Mucosa of rectum (tissue), 2 donors: Measurements from ENCODE around the gene HHAT.

ENCODE experiments used
- H3K27ac ChIP-seq, 2 donors: one replicate each; pipeline ENCODE4 v1.7.0; 2013; ENCODE audit warnings: inconsistent platforms in 2 of 2, low read depth in 2 of 2, low read length in 2 of 2
- H3K27me3 ChIP-seq, 2 donors: one replicate each; pipeline ENCODE4 v1.7.0; 2013; ENCODE audit warnings: low read length in 2 of 2; ENCODE audit not compliant: control insufficient read depth in 2 of 2, insufficient read depth in 2 of 2
- H3K36me3 ChIP-seq, 2 donors: one replicate each; pipeline ENCODE4 v1.7.0; 2013; ENCODE audit warnings: low read length in 2 of 2; ENCODE audit not compliant: control insufficient read depth in 2 of 2, insufficient read depth in 2 of 2
- H3K4me1 ChIP-seq, 2 donors: one replicate each; pipeline ENCODE4 v1.7.0; 2013; ENCODE audit warnings: low read length in 2 of 2, mild to moderate bottlenecking in 1 of 2; ENCODE audit not compliant: control insufficient read depth in 2 of 2, insufficient read depth in 2 of 2
- H3K4me3 ChIP-seq, 2 donors: one replicate each; pipeline ENCODE4 v1.7.0; 2013; ENCODE audit warnings: low read length in 2 of 2
- H3K9ac ChIP-seq, 2 donors: one replicate each; pipeline ENCODE4 v1.7.0; 2013; ENCODE audit warnings: low read length in 2 of 2, low read depth in 1 of 2, mild to moderate bottlenecking in 1 of 2
- H3K9me3 ChIP-seq, 2 donors: one replicate each; pipeline ENCODE4 v1.7.0; 2013; ENCODE audit warnings: low read length in 2 of 2; ENCODE audit not compliant: control insufficient read depth in 2 of 2
- donor health status: healthy.
- donor health status: Normal muscosa, but diverticular disease.

HHAT gene

GRCh38 chr1:210369425-210369824, 40.7 kb downstream of the HHAT start:
- Histone ChIP-seq H3K9ac (no peak overlapping the region), H3K27ac (no peak overlapping the region), H3K27me3 (no peaks in the 10 kb centered on the region), H3K9me3 (no peaks in the 10 kb centered on the region), H3K4me3 (no peak overlapping the region), H3K4me1 (no peaks in the 10 kb centered on the region), H3K36me3 (no peaks in the 10 kb centered on the region)

GRCh38 chr1:210371916-210372315, 43.2 kb downstream of the HHAT start:
- Histone ChIP-seq H3K9me3 (no peaks in the 10 kb centered on the region), H3K9ac (no peak overlapping the region), H3K27ac (no peak overlapping the region), H3K4me3 (no peak overlapping the region), H3K36me3 (no peaks in the 10 kb centered on the region), H3K4me1 (no peaks in the 10 kb centered on the region), H3K27me3 (no peaks in the 10 kb centered on the region)

DNA sequence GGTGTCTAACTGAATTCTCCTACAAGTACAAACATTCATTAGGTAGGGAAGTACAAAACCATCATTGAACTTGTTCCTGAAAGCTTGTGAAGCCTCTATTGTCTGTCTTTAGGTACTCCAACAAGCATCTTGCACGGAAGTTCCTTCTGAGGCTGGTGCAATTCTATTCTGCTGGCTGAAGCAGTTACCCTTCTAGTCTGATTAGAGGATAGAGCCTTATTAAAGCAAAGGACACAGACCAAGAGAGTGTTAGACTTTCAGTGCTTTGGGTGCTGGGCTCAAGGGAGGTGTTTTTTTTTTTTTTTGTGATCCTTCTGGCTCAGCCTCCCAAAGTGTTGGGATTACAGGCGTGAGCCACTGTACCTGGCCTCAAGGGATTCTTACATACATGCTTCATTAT, 43.8 kb downstream of the HHAT start:
- Histone ChIP-seq H3K27ac (no peak overlapping the region), H3K9ac (no peak overlapping the region), H3K4me1 (no peaks in the 10 kb centered on the region), H3K36me3 (no peaks in the 10 kb centered on the region), H3K4me3 (no peak overlapping the region), H3K27me3 (no peaks in the 10 kb centered on the region), H3K9me3 (no peaks in the 10 kb centered on the region)

DNA sequence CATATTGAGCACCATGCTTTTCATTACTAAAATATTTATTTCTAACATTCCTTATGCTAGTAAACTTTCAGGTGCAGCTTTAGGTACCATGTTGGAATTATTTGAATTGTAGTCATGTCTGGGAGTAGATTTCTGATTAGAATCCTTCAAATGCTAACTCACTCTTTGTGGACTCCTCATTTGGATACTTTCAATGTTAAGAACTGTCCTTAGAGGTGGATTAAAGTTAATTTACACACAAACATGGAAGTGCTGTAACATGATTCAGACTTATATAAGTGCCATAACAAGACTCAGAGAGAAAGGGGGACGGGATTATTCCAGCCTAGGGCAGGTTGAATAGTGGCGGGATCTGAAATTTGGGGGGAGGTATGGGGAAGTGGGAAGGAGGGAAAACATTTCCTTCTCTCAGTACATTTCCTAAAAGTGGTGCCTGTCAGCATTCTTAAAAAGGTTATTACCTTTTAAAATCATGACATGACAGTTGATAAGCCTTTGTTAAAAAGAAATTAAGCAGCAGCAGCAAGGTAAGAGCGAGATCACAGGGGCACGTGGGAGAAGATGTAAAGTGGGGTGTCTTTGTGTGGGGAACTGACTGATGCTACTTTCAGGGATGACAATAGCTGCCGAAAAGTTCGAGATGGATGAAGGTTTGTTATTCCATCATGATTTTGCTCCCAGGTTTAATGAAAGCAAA, 44.4 kb downstream of the HHAT start:
- H3K9ac ChIP-seq = no peak overlapping the region
- H3K9me3 ChIP-seq = no peaks in the 10 kb centered on the region
- H3K36me3 ChIP-seq = no peaks in the 10 kb centered on the region
- H3K4me3 ChIP-seq = no peak overlapping the region
- H3K27me3 ChIP-seq = no peaks in the 10 kb centered on the region
- no peak overlapping the region for H3K27ac ChIP-seq
- H3K4me1 ChIP-seq = no peaks in the 10 kb centered on the region

- no peak overlapping the region for H3K4me3 ChIP-seq
- H3K27me3 ChIP-seq = no peaks in the 10 kb centered on the region
- H3K27ac ChIP-seq = no peak overlapping the region
- no peaks in the 10 kb centered on the region for H3K9me3 ChIP-seq
- no peak overlapping the region for H3K9ac ChIP-seq
- H3K36me3 ChIP-seq = no peaks in the 10 kb centered on the region
- H3K4me1 ChIP-seq = no peaks in the 10 kb centered on the region
Measured at GRCh38 chr1:210373628-210373877, 44.9 kb downstream of the HHAT start.

DNA sequence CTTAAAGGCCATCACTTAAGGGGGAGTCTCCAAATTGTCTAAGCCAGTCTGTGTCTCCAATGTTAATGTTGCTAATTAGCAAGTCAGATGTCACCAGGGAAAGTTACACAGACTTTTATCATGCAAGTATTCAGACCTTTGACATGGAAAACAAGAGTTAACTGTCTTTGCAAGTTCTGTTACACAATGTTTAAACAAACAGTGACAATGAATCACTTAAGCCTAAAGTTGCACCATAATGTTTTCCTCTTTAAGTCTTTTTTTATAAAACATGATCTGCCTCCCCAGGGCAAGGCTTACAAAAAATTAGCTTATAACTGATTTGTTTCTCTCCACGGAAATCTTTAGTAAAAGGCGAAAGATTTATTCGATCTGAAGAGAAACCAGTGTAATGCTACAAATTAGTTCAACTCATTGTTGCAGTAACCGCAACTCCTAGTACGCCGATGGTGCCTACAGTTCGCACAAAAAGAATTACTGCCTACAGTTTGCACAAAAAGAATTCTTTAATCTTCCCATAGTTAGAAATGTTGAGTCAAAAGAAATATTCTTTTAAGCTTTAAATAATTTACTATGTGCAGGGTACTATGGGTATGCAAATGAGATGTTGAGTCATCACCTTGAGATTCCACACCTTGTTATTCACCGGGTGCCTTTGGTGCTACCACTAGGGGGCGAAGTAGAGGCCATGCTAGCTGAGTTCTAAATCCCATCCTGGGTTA, 45.3 kb downstream of the HHAT start:
- Histone ChIP-seq H3K27me3 (no peaks in the 10 kb centered on the region), H3K36me3 (no peaks in the 10 kb centered on the region), H3K9me3 (no peaks in the 10 kb centered on the region), H3K4me3 (no peak overlapping the region), H3K4me1 (no peaks in the 10 kb centered on the region), H3K27ac (no peak overlapping the region), H3K9ac (no peak overlapping the region)

DNA sequence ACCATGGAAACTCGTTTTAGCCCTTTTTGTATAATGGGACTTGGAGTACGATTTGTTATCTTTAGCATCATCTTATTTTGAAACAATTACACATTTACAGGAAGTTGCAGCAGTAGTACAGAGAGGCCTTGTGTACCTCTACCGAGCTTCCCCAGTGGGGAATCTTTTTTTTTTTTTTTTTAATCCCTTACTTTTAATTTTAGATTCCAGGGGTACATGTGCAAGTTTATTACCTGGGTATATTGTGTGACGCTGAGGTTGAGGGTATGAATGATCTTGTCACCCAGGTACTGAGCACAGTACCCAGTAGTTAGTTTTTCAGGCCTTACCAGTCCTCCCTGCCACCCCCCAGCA, 45.9 kb downstream of the HHAT start:
- Histone ChIP-seq H3K36me3 (no peaks in the 10 kb centered on the region), H3K9me3 (no peaks in the 10 kb centered on the region), H3K4me3 (no peak overlapping the region), H3K27me3 (no peaks in the 10 kb centered on the region), H3K9ac (no peak overlapping the region), H3K27ac (no peak overlapping the region), H3K4me1 (no peaks in the 10 kb centered on the region)

DNA sequence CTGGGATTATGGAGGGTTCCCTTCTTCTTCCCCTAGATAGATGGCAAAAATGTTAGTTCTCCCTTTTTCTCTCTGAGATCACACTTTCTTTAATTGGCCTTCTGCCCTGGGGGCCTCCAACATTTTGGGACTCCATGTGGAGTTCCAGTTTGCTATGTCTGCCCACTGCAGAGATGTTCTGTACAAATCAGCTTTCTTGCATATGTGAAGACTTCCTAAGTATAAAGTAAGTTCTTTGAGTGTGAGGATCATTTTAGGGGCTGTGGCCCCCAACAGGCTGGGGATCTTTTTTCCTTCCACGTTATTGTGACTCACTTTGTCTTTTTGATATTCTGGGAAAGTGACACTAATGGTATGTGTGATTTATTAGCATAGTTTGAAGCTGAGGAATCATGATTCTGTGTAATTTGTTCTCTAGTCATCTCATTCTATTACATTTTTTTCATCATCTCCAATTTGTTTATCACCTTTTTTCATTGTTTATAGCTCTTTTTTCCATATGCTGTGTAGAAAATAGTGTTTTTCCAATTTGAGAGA, 48.2 kb downstream of the HHAT start:
- no peaks in the 10 kb centered on the region for H3K27me3 ChIP-seq
- H3K4me3 ChIP-seq = no peak overlapping the region
- no peak overlapping the region for H3K27ac ChIP-seq

GRCh38 chr1:210377731-210378333, 49.1 kb downstream of the HHAT start:
- no peaks in the 10 kb centered on the region for H3K36me3 ChIP-seq
- no peak overlapping the region for H3K27ac ChIP-seq
- no peak overlapping the region for H3K9ac ChIP-seq
- H3K27me3 ChIP-seq = no peaks in the 10 kb centered on the region
- H3K4me1 ChIP-seq = no peaks in the 10 kb centered on the region
- no peak overlapping the region for H3K4me3 ChIP-seq
- H3K9me3 ChIP-seq = no peaks in the 10 kb centered on the region

More for the DNA sequence above, 48.2 kb downstream of the HHAT start:
- Histone ChIP-seq H3K36me3 (no peaks in the 10 kb centered on the region), H3K9ac (no peak overlapping the region), H3K9me3 (no peaks in the 10 kb centered on the region), H3K4me1 (no peaks in the 10 kb centered on the region)

DNA sequence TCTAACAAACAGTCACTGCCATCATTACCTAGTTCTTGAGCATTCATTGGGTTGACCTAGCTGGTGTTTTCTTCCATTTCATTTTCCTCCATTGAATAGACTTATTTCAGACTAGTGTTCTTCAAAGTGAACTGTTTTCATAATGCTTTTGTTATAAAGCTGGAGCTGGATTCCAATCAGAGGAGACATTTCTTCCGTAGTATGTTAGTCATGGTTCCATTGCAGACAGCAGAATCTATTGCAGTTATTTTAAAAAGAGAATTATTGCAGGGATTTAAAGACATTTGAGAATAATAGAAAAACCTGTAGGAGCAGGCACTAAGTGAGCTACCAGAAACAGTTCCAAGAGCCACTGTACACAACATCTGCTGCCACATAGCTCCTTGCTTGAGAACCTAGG, 50.0 kb downstream of the HHAT start:
- H3K9ac ChIP-seq = no peak overlapping the region
- H3K27me3 ChIP-seq = no peaks in the 10 kb centered on the region
- H3K4me1 ChIP-seq = no peaks in the 10 kb centered on the region
- H3K27ac ChIP-seq = no peak overlapping the region
- no peaks in the 10 kb centered on the region for H3K36me3 ChIP-seq
- H3K9me3 ChIP-seq = no peaks in the 10 kb centered on the region
- no peak overlapping the region for H3K4me3 ChIP-seq
